SU-DHL-6 (cell line): Measurements from ENCODE around the gene WWOX.

Experiments
- CTCF ChIP-seq: fragments of 200-600 bp; sonication (generic); IDR thresholded peaks from one replicate; pipeline ENCODE4 v1.5.1; 2017; ENCODE audit warnings: antibody characterized with exemption, mild to moderate bottlenecking, low read length, moderate library complexity; ENCODE audit not compliant: insufficient read depth, poor library complexity, severe bottlenecking
- EZH2phosphoT487 ChIP-seq: fragments of 200-600 bp; sonication (generic), shearing (Covaris generic); conservative IDR thresholded peaks from 2 replicates; pipeline ENCODE4 v1.6.1; 2018; ENCODE audit warnings: mild to moderate bottlenecking, antibody characterized with exemption, low read length, moderate library complexity, mixed read lengths

DNA sequence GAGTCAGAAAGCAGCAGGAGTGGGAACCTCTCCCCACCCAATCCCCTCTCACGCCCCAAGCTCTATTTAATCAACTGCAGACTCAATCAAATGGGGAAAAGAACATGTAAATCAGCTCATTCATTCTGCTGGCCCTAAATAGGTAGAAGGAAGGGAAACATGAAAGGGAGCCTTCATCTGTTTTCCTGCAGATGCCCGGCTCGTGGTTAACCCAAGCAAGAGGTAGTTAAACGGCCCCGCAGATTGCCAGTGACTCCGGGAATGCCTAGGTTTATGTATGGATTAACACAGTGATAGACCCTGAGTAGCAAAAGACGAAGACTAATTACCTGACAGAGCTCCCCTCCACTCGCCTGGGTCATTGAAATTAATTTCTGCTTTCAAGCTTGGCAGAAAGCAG is 542.0 kb downstream of the WWOX start:
- TF ChIP-seq CTCF (no peak), EZH2phosphoT487 (no peak)
